ENCODE measurements around the gene EPSTI1.

GRCh38 chr13:42992764-42993122, 702 bp upstream of the EPSTI1 start:
- no peak for TF ChIP-seq CTCF (IDR thresholded peaks at IDR 0.05)
- TF ChIP-seq POLR2AphosphoS5 (IDR thresholded peaks at IDR 0.05): no peak
- TF ChIP-seq POLR2A (IDR thresholded peaks at IDR 0.05): no peak

All from breast epithelium (tissue), 3 donors.